HCT116 (cell line): ENCODE data around the gene ZNF521. TPM values are rescaled to one million over a fixed set of nuclear protein-coding genes. Genes with fewer than 3 reads are reported as not detected.

Experiments
- ATAC-seq: fragments of 200-7000 bp; cut with Tn5 transposase; 2 replicates; pipeline ENCODE4 v1.9.1; 2020; ENCODE audit warnings: mild to moderate bottlenecking, moderate library complexity
- BruUV-seq: library from RNA; stranded (reverse); fragments of 400-500 nt; replicated peaks from 2 replicates; lab custom pipeline; 2021; lab: Mats Ljungman, UMichigan
- CTCF ChIA-PET: fragments of 300-600 bp; sonication (Branson Sonifier 250); formaldehyde crosslinking; loops from one replicate; lab custom pipeline; 2021; ENCODE audit warnings: antibody characterized with exemption; lab: Charles Lee
- POLR2A ChIA-PET: fragments of 300-600, 350-600 bp; sonication (Branson Sonifier 250); formaldehyde crosslinking; loops from one replicate; lab custom pipeline; 2021; ENCODE audit warnings: antibody characterized with exemption; lab: Charles Lee
- RAD21 ChIA-PET, 2 experiments: fragments of 300-600 bp; sonication (Branson Sonifier 250); formaldehyde crosslinking; loops; one replicate each; lab custom pipeline; 2023; ENCODE audit warnings: low total read pairs in 2 of 2; ENCODE audit not compliant: uncharacterized antibody in 2 of 2, unreplicated experiment in 2 of 2, low non-redundant PET in 1 of 2; lab: Charles Lee
- DNase-seq: peaks from one replicate; pipeline ENCODE4 v3.0.0-alpha.2; 2010; ENCODE audit warnings: low read depth, low spot score
- H2AFZ ChIP-seq: fragments of 200-600 bp; shearing (Covaris generic), sonication (generic); 2 replicates; pipeline ENCODE4 v1.6.1; 2017; ENCODE audit warnings: low read depth, mixed run types, mixed read lengths, antibody characterized with exemption, low read length; ENCODE audit not compliant: poor library complexity, severe bottlenecking
- H3K27ac ChIP-seq: 2 replicates; pipeline ENCODE4 v1.5.1; 2012; ENCODE audit warnings: low read depth, low read length
- H3K27me3 ChIP-seq: fragments of 200-600 bp; sonication (generic); 2 replicates; pipeline ENCODE4 v1.6.1; 2016; ENCODE audit warnings: mixed run types, low read length, mixed read lengths; ENCODE audit not compliant: insufficient read depth
- H3K36me3 ChIP-seq, 2 experiments: fragments of 200-500 bp in 1 of 2; fragments of 200-600 bp in 1 of 2; sonication (Bioruptor generic) in 1 of 2; sonication (generic) in 1 of 2; 2 replicates each; pipeline versions ENCODE4 v1.5.1 to v1.6.1; 2014 to 2016; ENCODE audit warnings: low read length in 2 of 2, inconsistent platforms in 1 of 2, mixed read lengths in 1 of 2, mixed run types in 1 of 2; ENCODE audit not compliant: insufficient read depth in 2 of 2, control insufficient read depth in 1 of 2
- H3K4me1 ChIP-seq, 2 experiments: fragments of 200-600 bp in 1 of 2; sonication (generic) in 1 of 2; 2 replicates each; pipeline versions ENCODE4 v1.5.1 to v1.6.1; 2012 to 2017; ENCODE audit warnings: low read length in 2 of 2, inconsistent platforms in 1 of 2, mild to moderate bottlenecking in 1 of 2, mixed read lengths in 1 of 2, mixed run types in 1 of 2, moderate library complexity in 1 of 2; ENCODE audit not compliant: insufficient read depth in 2 of 2, control insufficient read depth in 1 of 2
- H3K4me2 ChIP-seq: fragments of 200-600 bp; sonication (generic); 2 replicates; pipeline ENCODE4 v1.6.1; 2017; ENCODE audit warnings: mixed run types, low read length, mixed read lengths
- H3K4me3 ChIP-seq, 2 experiments: fragments of 200-600 bp in 1 of 2; sonication (generic) in 1 of 2; replicated peaks in 1 of 2; 2 replicates each; pipeline ENCODE4 v1.5.1; 2011 to 2016; ENCODE audit warnings: low read length in 2 of 2, control low read depth in 1 of 2, low read depth in 1 of 2, mild to moderate bottlenecking in 1 of 2, mixed read lengths in 1 of 2, mixed run types in 1 of 2
- H3K79me2 ChIP-seq: fragments of 200-600 bp; sonication (generic); 2 replicates; pipeline ENCODE4 v1.6.1; 2017; ENCODE audit warnings: mild to moderate bottlenecking, mixed run types, low read length, moderate library complexity, mixed read lengths; ENCODE audit not compliant: insufficient read depth
- H3K9ac ChIP-seq: fragments of 200-600 bp; sonication (generic); 2 replicates; pipeline ENCODE4 v1.6.1; 2016; ENCODE audit warnings: low read length, mixed read lengths
- H3K9me2 ChIP-seq: fragments of 200-600 bp; sonication (generic), shearing (Covaris generic); 2 replicates; pipeline ENCODE4 v1.6.1; 2017; ENCODE audit warnings: mixed run types, mild to moderate bottlenecking, moderate library complexity; ENCODE audit not compliant: insufficient read depth
- H3K9me3 ChIP-seq, 2 experiments: fragments of 200-500 bp in 1 of 2; fragments of 200-600 bp in 1 of 2; sonication (Bioruptor generic) in 1 of 2; sonication (generic) in 1 of 2; 2 replicates each; pipeline ENCODE4 v1.6.1; 2014 to 2017; ENCODE audit warnings: low read length in 2 of 2, mixed read lengths in 2 of 2, inconsistent platforms in 1 of 2, low read depth in 1 of 2, mild to moderate bottlenecking in 1 of 2, mixed run types in 1 of 2, moderate library complexity in 1 of 2; ENCODE audit not compliant: control insufficient read depth in 1 of 2, insufficient read depth in 1 of 2
- H4K20me1 ChIP-seq: fragments of 200-600 bp; sonication (generic), shearing (Covaris generic); 2 replicates; pipeline ENCODE4 v1.6.1; 2017; ENCODE audit warnings: mixed run types, mild to moderate bottlenecking, moderate library complexity; ENCODE audit not compliant: insufficient read depth
- CEBPB ChIP-seq: IDR thresholded peaks from 2 replicates; pipeline ENCODE4 v1.6.1; 2012; ENCODE audit warnings: low read depth
- ELF1 ChIP-seq: IDR thresholded peaks from 2 replicates; pipeline ENCODE4 v1.6.1; 2012; ENCODE audit warnings: low read depth, borderline replicate concordance
- FOSL1 ChIP-seq: IDR thresholded peaks from 2 replicates; pipeline ENCODE4 v1.6.1; 2012; ENCODE audit warnings: low read depth
- POLR2A ChIP-seq: IDR thresholded peaks from 2 replicates; pipeline ENCODE4 v1.7.0; 2011; ENCODE audit warnings: borderline replicate concordance; ENCODE audit not compliant: insufficient read depth, insufficient read length; ENCODE audit errors: extremely low read depth
- POLR2AphosphoS5 ChIP-seq: IDR thresholded peaks from 2 replicates; pipeline ENCODE4 v1.6.1; 2011; ENCODE audit warnings: mild to moderate bottlenecking, low read depth, low read length, moderate library complexity
- RAD21 ChIP-seq: IDR thresholded peaks from 2 replicates; pipeline ENCODE4 v1.6.1; 2012; ENCODE audit warnings: low read depth, mild to moderate bottlenecking
- SIN3A ChIP-seq: IDR thresholded peaks from 2 replicates; pipeline ENCODE4 v1.6.1; 2012; ENCODE audit warnings: low read depth
- SP1 ChIP-seq: IDR thresholded peaks from 2 replicates; pipeline ENCODE4 v1.6.1; 2012; ENCODE audit warnings: low read depth
- SRF ChIP-seq: IDR thresholded peaks from 2 replicates; pipeline ENCODE4 v1.6.1; 2012; ENCODE audit warnings: low read depth
- TCF7L2 ChIP-seq: IDR thresholded peaks from 2 replicates; pipeline ENCODE4 v1.7.0; 2011; ENCODE audit warnings: borderline replicate concordance, inconsistent platforms; ENCODE audit not compliant: insufficient read depth, insufficient read length; ENCODE audit errors: extremely low read depth
- YY1 ChIP-seq: IDR thresholded peaks from 2 replicates; pipeline ENCODE4 v1.6.1; 2011; ENCODE audit warnings: low read length, low read depth, moderate library complexity, mild to moderate bottlenecking; ENCODE audit not compliant: insufficient replicate concordance; ENCODE audit errors: extremely low read depth
- ZBTB33 ChIP-seq: IDR thresholded peaks from 2 replicates; pipeline ENCODE4 v1.6.1; 2011; ENCODE audit warnings: mild to moderate bottlenecking, low read length, moderate library complexity; ENCODE audit not compliant: insufficient replicate concordance; ENCODE audit errors: extremely low read depth
- ZNF274 ChIP-seq: fragments of 200-500 bp; sonication (Bioruptor generic); IDR thresholded peaks from 2 replicates; pipeline ENCODE4 v1.6.1; 2014; ENCODE audit warnings: mild to moderate bottlenecking, low read depth, low read length, inconsistent platforms
- intact Hi-C: fragments of 100-400 bp; cut with micrococcal nuclease; formaldehyde crosslinking; loops from 2 replicates; pipeline ENCODE4 v1.10.0; 2022
- total RNA-seq: library from RNA; stranded (reverse); gene quantifications from one replicate; pipeline ENCODE4 v1.2.1, GENCODE V29; 2021; ENCODE audit not compliant: unreplicated experiment

Gene ZNF521
- total RNA-seq, 1 experiment from 2014 or later: 0.10 TPM

- Histone ChIP-seq H2AFZ (no peak overlapping the region), H3K27ac (no peak overlapping the region), H3K9ac (no peak overlapping the region), H3K36me3 (no peaks in the 10 kb centered on the region), H3K4me2 (no peak overlapping the region), H3K4me1 (no peaks in the 10 kb centered on the region), H3K9me2 (no peaks in the 10 kb centered on the region), H3K4me3 (no peak overlapping the region), H3K9me3 (no peaks in the 10 kb centered on the region; a peak in 1 of 4 replicates), H3K27me3 (peaks cover 10% of the 10 kb centered on the region), H3K79me2 (no peaks in the 10 kb centered on the region), H4K20me1 (no peaks in the 10 kb centered on the region)
- no TSS peak for BruUV-seq
- intact Hi-C loops: no loop called here
- ChIA-PET CTCF (no interaction called here), POLR2A (no interaction called here), RAD21 (no interaction called here)
- ATAC-seq: no peak
- DNase-seq: no peak
- TF ChIP-seq SRF (no peak), POLR2A (no peak), POLR2AphosphoS5 (no peak), SIN3A (no peak)
These were observed 271.8 kb downstream of the ZNF521 start for GRCh38 chr18:25080211-25080610.

GRCh38 chr18:25077944-25078723 lies 273.8 kb downstream of the ZNF521 start:
- Histone ChIP-seq H2AFZ (no peak overlapping the region), H3K9me2 (no peaks in the 10 kb centered on the region), H3K27me3 (peaks cover 10% of the 10 kb centered on the region), H3K9ac (no peak overlapping the region), H3K9me3 (no peaks in the 10 kb centered on the region; a peak in 1 of 4 replicates)
- BruUV-seq: no TSS peak
- TF ChIP-seq CEBPB: no peak
- TF ChIP-seq RAD21: no peak
- TF ChIP-seq POLR2A: no peak
- TF ChIP-seq FOSL1: no peak
- no peak for TF ChIP-seq ZBTB33
- TF ChIP-seq ELF1: no peak
- no peak for TF ChIP-seq YY1
- TF ChIP-seq TCF7L2: no peak
- no peak for TF ChIP-seq ZNF274
- no peak for TF ChIP-seq SP1
- TF ChIP-seq, all 23 proteins: peak for 0
- Histone ChIP-seq H3K4me2 (no peak overlapping the region), H3K79me2 (no peaks in the 10 kb centered on the region), H3K4me1 (no peaks in the 10 kb centered on the region), H3K27ac (no peak overlapping the region), H3K4me3 (no peak overlapping the region), H4K20me1 (no peaks in the 10 kb centered on the region), H3K36me3 (no peaks in the 10 kb centered on the region)
- ATAC-seq (no peak), DNase-seq (no peak)
- CTCF ChIA-PET: no interaction called here
- intact Hi-C loops: no loop called here
- POLR2A ChIA-PET: no interaction called here
- RAD21 ChIA-PET: no interaction called here
